ENCODE data around the gene ZNF580.

Gene ZNF580

DNA sequence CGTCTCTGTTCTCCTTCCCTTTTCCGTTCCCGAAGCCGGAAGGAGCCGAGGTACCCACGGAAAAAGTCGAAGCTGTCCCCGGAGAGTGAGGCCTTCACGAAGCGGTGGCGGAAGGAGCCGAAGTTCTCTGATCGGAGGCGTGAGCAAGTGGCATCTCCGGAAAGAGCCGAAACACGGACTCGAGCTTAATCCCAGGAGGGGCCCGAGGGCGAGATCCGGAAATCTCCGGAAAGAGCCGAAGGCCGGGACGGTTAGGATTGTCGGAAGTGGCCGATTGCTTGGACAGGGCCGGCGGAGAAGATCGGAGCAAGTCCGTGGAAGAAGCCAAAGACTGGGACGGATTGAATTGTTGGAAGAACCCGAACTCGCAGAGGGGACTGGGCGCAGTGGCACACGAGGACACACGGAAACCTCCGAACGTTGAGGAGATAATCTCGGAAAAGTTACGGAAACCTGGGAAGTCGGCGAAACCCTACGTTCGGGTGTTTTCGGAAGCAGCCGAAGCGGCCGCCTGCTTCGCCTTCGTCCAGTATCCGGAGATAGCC is 13.6 kb downstream of the ZNF580 start:
- Histone ChIP-seq H3K4me3 (ENCODE audit: low read length, poor library complexity, severe bottlenecking) (peak overlapping the region; percentile 87), H3K36me3 (ENCODE audit: insufficient read depth, low read length) (peaks cover 3% of the 10 kb centered on the region; the same call in 1 of the 2 replicates), H3F3A (ENCODE audit: low read depth) (no peaks in the 10 kb centered on the region), H3K4me2 (ENCODE audit: low read depth, low read length, poor library complexity, severe bottlenecking) (peak overlapping the region; percentile 59), H3K9me2 (replicated peaks; ENCODE audit: low read depth, low read length) (no peaks in the 10 kb centered on the region), H3K4me1 (ENCODE audit: insufficient read depth, low read length, poor library complexity, severe bottlenecking) (peaks cover 31% of the 10 kb centered on the region), H3K79me2 (ENCODE audit: insufficient read depth, low read length) (peaks cover 44% of the 10 kb centered on the region), H4K20me1 (ENCODE audit: insufficient read depth, low read length, poor library complexity, severe bottlenecking) (peaks cover 40% of the 10 kb centered on the region), H2AFZ (ENCODE audit: low read length) (peak overlapping the region; percentile 79), H3K27me3 (ENCODE audit: insufficient read depth, low read length, poor library complexity, severe bottlenecking) (peaks cover 4% of the 10 kb centered on the region), H3K9ac (ENCODE audit: low read depth, low read length, poor library complexity, severe bottlenecking) (peak overlapping the region; percentile 95), H3K9me3 (ENCODE audit: insufficient read depth, low read depth, low read length) (no peaks in the 10 kb centered on the region)
- no peak for TF ChIP-seq EZH2phosphoT487 (IDR thresholded peaks at IDR 0.05; ENCODE audit: borderline replicate concordance)
- TF ChIP-seq, protein P1, sequence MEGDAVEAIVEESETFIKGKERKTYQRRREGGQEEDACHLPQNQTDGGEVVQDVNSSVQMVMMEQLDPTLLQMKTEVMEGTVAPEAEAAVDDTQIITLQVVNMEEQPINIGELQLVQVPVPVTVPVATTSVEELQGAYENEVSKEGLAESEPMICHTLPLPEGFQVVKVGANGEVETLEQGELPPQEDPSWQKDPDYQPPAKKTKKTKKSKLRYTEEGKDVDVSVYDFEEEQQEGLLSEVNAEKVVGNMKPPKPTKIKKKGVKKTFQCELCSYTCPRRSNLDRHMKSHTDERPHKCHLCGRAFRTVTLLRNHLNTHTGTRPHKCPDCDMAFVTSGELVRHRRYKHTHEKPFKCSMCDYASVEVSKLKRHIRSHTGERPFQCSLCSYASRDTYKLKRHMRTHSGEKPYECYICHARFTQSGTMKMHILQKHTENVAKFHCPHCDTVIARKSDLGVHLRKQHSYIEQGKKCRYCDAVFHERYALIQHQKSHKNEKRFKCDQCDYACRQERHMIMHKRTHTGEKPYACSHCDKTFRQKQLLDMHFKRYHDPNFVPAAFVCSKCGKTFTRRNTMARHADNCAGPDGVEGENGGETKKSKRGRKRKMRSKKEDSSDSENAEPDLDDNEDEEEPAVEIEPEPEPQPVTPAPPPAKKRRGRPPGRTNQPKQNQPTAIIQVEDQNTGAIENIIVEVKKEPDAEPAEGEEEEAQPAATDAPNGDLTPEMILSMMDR (conservative IDR thresholded peaks at IDR 0.05; ENCODE audit: low read length), result no peak

DNA sequence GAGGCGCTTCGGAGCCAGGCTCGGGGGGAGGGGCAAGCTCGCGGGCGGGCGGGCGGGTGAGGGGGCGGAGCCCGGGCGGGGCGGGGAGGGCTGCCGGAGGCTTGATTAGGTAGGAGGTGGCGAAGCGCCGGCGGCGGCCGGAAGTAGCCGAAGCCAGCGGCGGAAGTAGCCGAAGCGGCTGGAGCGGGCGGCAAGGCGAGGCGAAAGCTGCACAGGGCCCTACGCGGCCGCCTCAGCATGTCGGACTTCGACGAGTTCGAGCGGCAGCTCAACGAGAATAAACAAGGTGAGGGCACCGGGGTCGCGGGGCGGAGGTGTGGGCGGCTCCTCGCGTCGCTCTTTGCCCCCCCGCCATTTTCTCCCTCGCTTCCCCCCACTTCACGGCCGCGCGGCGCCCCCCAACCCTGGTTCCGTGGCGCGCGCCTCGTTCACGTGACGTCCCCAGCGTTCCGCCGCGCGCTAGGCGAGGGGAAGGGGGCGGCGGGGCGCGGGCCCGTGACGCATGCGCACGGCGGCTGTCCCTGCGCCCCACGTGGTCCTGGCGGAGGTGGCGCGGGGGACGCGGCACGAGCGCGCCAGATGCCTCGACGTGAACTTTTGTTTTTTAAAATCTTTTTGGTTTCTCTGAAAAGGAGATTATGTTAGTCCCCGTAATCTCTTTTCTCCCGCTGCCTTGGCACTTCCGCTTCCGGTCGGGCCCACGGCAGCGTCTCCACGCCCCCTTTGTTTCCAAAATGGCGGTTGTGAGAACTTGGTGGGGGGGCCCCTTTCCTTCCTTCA is 14.3 kb downstream of the ZNF580 start, which contains the start of gene U2AF2:
U2AF2 (plus strand) TSS at position 168 of the 780 bp plus-strand sequence; CDS start at position 238, 70 bp downstream.
- Histone ChIP-seq H3K36me3 (ENCODE audit: insufficient read depth, low read length) (peaks cover 10% of the 10 kb centered on the region; the same call in 1 of the 2 replicates), H3K9me3 (ENCODE audit: insufficient read depth, low read depth, low read length) (no peaks in the 10 kb centered on the region), H3F3A (ENCODE audit: low read depth) (no peaks in the 10 kb centered on the region), H3K27me3 (ENCODE audit: insufficient read depth, low read length, poor library complexity, severe bottlenecking) (peaks cover 4% of the 10 kb centered on the region), H3K79me2 (ENCODE audit: insufficient read depth, low read length) (peaks cover 51% of the 10 kb centered on the region), H3K4me2 (ENCODE audit: low read depth, low read length, poor library complexity, severe bottlenecking) (peak within 1 kb of the TSS; percentile 94), H3K4me1 (ENCODE audit: insufficient read depth, low read length, poor library complexity, severe bottlenecking) (peaks cover 33% of the 10 kb centered on the region), H2AFZ (ENCODE audit: low read length) (peak within 1 kb of the TSS; percentile 79), H3K4me3 (ENCODE audit: low read length, poor library complexity, severe bottlenecking) (peak within 1 kb of the TSS; percentile 87), H3K9me2 (replicated peaks; ENCODE audit: low read depth, low read length) (no peaks in the 10 kb centered on the region), H3K9ac (ENCODE audit: low read depth, low read length, poor library complexity, severe bottlenecking) (peak within 1 kb of the TSS; percentile 95), H4K20me1 (ENCODE audit: insufficient read depth, low read length, poor library complexity, severe bottlenecking) (peaks cover 46% of the 10 kb centered on the region)
- TF ChIP-seq, protein P1 (conservative IDR thresholded peaks at IDR 0.05; ENCODE audit: low read length), result no peak
- TF ChIP-seq EZH2phosphoT487 (IDR thresholded peaks at IDR 0.05; ENCODE audit: borderline replicate concordance), result no peak

DNA sequence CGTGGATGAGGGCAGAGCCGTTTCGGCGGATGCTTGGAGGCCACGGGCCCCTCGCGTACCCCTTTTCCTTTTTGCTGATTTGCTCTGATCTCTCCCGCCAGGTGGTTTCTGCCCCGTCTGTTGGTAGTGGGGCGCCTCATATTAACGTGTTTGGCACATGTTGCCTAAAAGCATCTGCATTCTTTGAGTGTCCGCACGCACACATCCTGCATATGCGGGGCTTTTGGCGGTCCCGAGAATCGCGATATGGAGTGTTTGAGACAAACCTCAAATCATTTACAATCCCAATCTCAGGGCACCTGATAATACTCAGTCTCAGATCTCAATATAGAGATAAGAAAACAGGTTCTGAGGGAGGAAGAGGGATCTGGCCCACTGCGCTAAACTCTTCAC is 14.8 kb downstream of the ZNF580 start:
- H3K79me2 ChIP-seq (ENCODE audit: insufficient read depth, low read length), result peaks cover 57% of the 10 kb centered on the region

More for the DNA sequence above, 14.8 kb downstream of the ZNF580 start:
- TF ChIP-seq, protein P1 (conservative IDR thresholded peaks at IDR 0.05; ENCODE audit: low read length), result no peak
- TF ChIP-seq EZH2phosphoT487 (IDR thresholded peaks at IDR 0.05; ENCODE audit: borderline replicate concordance), result no peak
- Histone ChIP-seq H3K36me3 (ENCODE audit: insufficient read depth, low read length) (peaks cover 16% of the 10 kb centered on the region; the same call in 1 of the 2 replicates), H3K27me3 (ENCODE audit: insufficient read depth, low read length, poor library complexity, severe bottlenecking) (peaks cover 4% of the 10 kb centered on the region), H4K20me1 (ENCODE audit: insufficient read depth, low read length, poor library complexity, severe bottlenecking) (peaks cover 52% of the 10 kb centered on the region), H3K4me2 (ENCODE audit: low read depth, low read length, poor library complexity, severe bottlenecking) (peak overlapping the region; percentile 94), H3F3A (ENCODE audit: low read depth) (no peaks in the 10 kb centered on the region), H2AFZ (ENCODE audit: low read length) (no peak overlapping the region), H3K4me3 (ENCODE audit: low read length, poor library complexity, severe bottlenecking) (peak overlapping the region; percentile 82), H3K4me1 (ENCODE audit: insufficient read depth, low read length, poor library complexity, severe bottlenecking) (peaks cover 33% of the 10 kb centered on the region), H3K9me2 (replicated peaks; ENCODE audit: low read depth, low read length) (no peaks in the 10 kb centered on the region), H3K9me3 (ENCODE audit: insufficient read depth, low read depth, low read length) (no peaks in the 10 kb centered on the region), H3K9ac (ENCODE audit: low read depth, low read length, poor library complexity, severe bottlenecking) (peak overlapping the region; percentile 95)

All from Loucy (cell line).